ENCODE data around the gene NPAS3. TPM values are rescaled to one million over a fixed set of nuclear protein-coding genes. Genes with fewer than 3 reads are reported as not detected.

The NPAS3 gene
- total RNA-seq, 2 experiments from 2014 or later: not detected

DNA sequence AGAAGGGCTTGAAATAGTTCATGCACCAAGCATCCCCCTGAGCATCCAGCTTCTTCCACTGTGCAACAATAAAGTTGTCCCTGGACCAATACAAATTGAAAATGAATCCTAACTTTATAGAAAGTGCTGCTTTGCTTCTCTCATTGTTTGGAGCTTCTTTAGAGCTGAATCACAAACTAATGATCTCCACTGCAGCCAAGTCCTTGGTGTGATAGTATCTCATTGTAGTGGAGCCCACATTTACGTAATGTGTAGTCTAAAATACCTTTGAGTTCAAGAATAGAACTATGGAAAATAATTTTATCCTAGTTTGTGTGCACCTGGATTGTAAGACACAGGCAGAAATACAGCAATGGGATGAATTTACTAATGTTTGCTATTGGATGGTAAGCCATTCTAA lies 692.3 kb downstream of the NPAS3 start:
- BruUV-seq (replicated peaks): no TSS peak
- no peaks in the 10 kb centered on the region for H3K9me2 ChIP-seq (ENCODE audit: insufficient read depth, low read length)
- no peaks in the 10 kb centered on the region for H4K20me1 ChIP-seq (ENCODE audit: insufficient read depth, low read length)
- CTCF ChIA-PET (ENCODE audit: unreplicated experiment): no interaction called here
- no peak overlapping the region for H2AFZ ChIP-seq (ENCODE audit: low read length)
- DNase-seq (ENCODE audit: low spot score): no peak
- no peaks in the 10 kb centered on the region for H3K79me2 ChIP-seq (ENCODE audit: insufficient read depth, low read depth, low read length)
- intact Hi-C loops (cut with micrococcal nuclease; ENCODE audit: unreplicated experiment): no loop called here
- no peak overlapping the region for H3K4me2 ChIP-seq (ENCODE audit: low read length)
- POLR2A ChIA-PET: no interaction called here
- no peak overlapping the region for H3K4me3 ChIP-seq (ENCODE audit: low read depth, low read length, poor library complexity, severe bottlenecking)
- H3K27ac ChIP-seq (ENCODE audit: low read depth, low read length, poor library complexity, severe bottlenecking): no peak overlapping the region
- no peaks in the 10 kb centered on the region for H3K4me1 ChIP-seq (ENCODE audit: insufficient read depth, low read length, poor library complexity, severe bottlenecking)
- no peaks in the 10 kb centered on the region for H3K9me3 ChIP-seq (ENCODE audit: low read length)
- TF ChIP-seq EZH2phosphoT487 (IDR thresholded peaks at IDR 0.05; ENCODE audit: borderline replicate concordance, low read depth, low read length): no peak
- TF ChIP-seq, protein P1, sequence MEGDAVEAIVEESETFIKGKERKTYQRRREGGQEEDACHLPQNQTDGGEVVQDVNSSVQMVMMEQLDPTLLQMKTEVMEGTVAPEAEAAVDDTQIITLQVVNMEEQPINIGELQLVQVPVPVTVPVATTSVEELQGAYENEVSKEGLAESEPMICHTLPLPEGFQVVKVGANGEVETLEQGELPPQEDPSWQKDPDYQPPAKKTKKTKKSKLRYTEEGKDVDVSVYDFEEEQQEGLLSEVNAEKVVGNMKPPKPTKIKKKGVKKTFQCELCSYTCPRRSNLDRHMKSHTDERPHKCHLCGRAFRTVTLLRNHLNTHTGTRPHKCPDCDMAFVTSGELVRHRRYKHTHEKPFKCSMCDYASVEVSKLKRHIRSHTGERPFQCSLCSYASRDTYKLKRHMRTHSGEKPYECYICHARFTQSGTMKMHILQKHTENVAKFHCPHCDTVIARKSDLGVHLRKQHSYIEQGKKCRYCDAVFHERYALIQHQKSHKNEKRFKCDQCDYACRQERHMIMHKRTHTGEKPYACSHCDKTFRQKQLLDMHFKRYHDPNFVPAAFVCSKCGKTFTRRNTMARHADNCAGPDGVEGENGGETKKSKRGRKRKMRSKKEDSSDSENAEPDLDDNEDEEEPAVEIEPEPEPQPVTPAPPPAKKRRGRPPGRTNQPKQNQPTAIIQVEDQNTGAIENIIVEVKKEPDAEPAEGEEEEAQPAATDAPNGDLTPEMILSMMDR (conservative IDR thresholded peaks at IDR 0.05; ENCODE audit: low read length): no peak
- H3K36me3 ChIP-seq (ENCODE audit: insufficient read depth, low read length): no peaks in the 10 kb centered on the region

DNA sequence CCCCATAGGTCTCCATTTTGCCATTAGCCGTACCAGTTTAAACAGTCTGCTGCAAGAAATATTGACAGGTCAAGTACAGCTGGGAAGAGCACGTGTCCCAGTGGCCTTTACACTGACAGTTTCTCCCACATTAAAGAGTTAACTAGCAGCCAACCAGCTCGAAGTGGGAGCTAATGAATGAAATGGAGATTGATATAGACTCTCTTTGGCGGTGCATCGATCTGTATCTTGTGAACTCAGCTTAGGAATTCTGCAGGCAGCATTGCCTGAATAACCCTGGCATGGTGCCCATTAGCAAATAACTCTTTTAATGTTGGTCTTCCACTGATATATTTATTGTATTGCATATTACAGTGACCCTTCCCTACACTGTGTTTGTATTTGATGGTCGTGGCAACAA lies 692.8 kb downstream of the NPAS3 start:
- Histone ChIP-seq H3K4me2 (ENCODE audit: low read length) (no peak overlapping the region), H3K79me2 (ENCODE audit: insufficient read depth, low read depth, low read length) (no peaks in the 10 kb centered on the region), H4K20me1 (ENCODE audit: insufficient read depth, low read length) (no peaks in the 10 kb centered on the region), H3K9me2 (ENCODE audit: insufficient read depth, low read length) (no peaks in the 10 kb centered on the region), H3K9me3 (ENCODE audit: low read length) (no peaks in the 10 kb centered on the region), H3K27ac (ENCODE audit: low read depth, low read length, poor library complexity, severe bottlenecking) (no peak overlapping the region), H2AFZ (ENCODE audit: low read length) (no peak overlapping the region), H3K4me3 (ENCODE audit: low read depth, low read length, poor library complexity, severe bottlenecking) (no peak overlapping the region), H3K4me1 (ENCODE audit: insufficient read depth, low read length, poor library complexity, severe bottlenecking) (no peaks in the 10 kb centered on the region), H3K36me3 (ENCODE audit: insufficient read depth, low read length) (no peaks in the 10 kb centered on the region)
- CTCF ChIA-PET (ENCODE audit: unreplicated experiment): no interaction called here
- BruUV-seq (replicated peaks): no TSS peak
- no peak for DNase-seq (ENCODE audit: low spot score)
- intact Hi-C loops (cut with micrococcal nuclease; ENCODE audit: unreplicated experiment): no loop called here
- POLR2A ChIA-PET: no interaction called here
- TF ChIP-seq, protein P1 (conservative IDR thresholded peaks at IDR 0.05; ENCODE audit: low read length): no peak
- no peak for TF ChIP-seq EZH2phosphoT487 (IDR thresholded peaks at IDR 0.05; ENCODE audit: borderline replicate concordance, low read depth, low read length)

DNA sequence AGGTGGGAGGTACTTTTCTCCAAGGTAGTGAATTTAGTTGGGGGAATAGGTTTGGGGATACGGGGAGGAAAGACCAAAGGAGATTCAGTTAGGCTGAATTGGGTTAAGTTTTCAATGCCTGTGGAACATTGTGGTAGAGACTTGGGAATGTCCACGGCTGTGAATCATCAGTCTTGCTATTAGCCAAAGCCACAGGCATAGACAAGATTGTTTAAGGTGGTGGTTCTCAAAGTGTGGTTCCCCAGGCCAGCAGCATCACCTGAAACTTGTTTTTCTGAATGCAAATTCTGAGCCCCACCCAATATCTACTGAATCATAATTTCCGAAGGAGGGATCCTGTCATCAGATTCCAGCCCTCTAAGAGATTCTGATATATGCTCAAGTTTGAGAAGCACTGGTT lies 696.0 kb downstream of the NPAS3 start:
- ChIA-PET CTCF (ENCODE audit: unreplicated experiment) (no interaction called here), POLR2A (no interaction called here)
- Histone ChIP-seq H2AFZ (ENCODE audit: low read length) (no peak overlapping the region), H3K9me3 (ENCODE audit: low read length) (no peaks in the 10 kb centered on the region), H3K4me3 (ENCODE audit: low read depth, low read length, poor library complexity, severe bottlenecking) (no peak overlapping the region), H3K79me2 (ENCODE audit: insufficient read depth, low read depth, low read length) (no peaks in the 10 kb centered on the region), H4K20me1 (ENCODE audit: insufficient read depth, low read length) (no peaks in the 10 kb centered on the region), H3K4me2 (ENCODE audit: low read length) (no peak overlapping the region), H3K36me3 (ENCODE audit: insufficient read depth, low read length) (no peaks in the 10 kb centered on the region), H3K9me2 (ENCODE audit: insufficient read depth, low read length) (no peaks in the 10 kb centered on the region), H3K27ac (ENCODE audit: low read depth, low read length, poor library complexity, severe bottlenecking) (no peak overlapping the region), H3K4me1 (ENCODE audit: insufficient read depth, low read length, poor library complexity, severe bottlenecking) (no peaks in the 10 kb centered on the region)
- DNase-seq (ENCODE audit: low spot score): no peak
- intact Hi-C loops (cut with micrococcal nuclease; ENCODE audit: unreplicated experiment): no loop called here
- TF ChIP-seq, protein P1 (conservative IDR thresholded peaks at IDR 0.05; ENCODE audit: low read length): no peak
- TF ChIP-seq EZH2phosphoT487 (IDR thresholded peaks at IDR 0.05; ENCODE audit: borderline replicate concordance, low read depth, low read length): no peak
- BruUV-seq (replicated peaks): no TSS peak
